CD4-positive, alpha-beta T cell treated with Interferon alpha-2 for 1 hour (primary cell): ENCODE results near the gene TMEM51.

Experiments
- DNase-seq, 2 donors: peaks; one replicate each; pipeline ENCODE4 v3.0.0-alpha.2; 2020 to 2022

TMEM51 gene

GRCh38 chr1:15255582-15256149 lies 102.1 kb downstream of the TMEM51 start:
- no peak for DNase-seq

- DNase-seq, result no peak
These were observed 103.0 kb downstream of the TMEM51 start for GRCh38 chr1:15256584-15256983.

- no peak for DNase-seq
These were observed 103.8 kb downstream of the TMEM51 start for GRCh38 chr1:15257309-15257708.

- DNase-seq, result no peak
These were observed 105.5 kb downstream of the TMEM51 start for GRCh38 chr1:15258833-15259621.

DNA sequence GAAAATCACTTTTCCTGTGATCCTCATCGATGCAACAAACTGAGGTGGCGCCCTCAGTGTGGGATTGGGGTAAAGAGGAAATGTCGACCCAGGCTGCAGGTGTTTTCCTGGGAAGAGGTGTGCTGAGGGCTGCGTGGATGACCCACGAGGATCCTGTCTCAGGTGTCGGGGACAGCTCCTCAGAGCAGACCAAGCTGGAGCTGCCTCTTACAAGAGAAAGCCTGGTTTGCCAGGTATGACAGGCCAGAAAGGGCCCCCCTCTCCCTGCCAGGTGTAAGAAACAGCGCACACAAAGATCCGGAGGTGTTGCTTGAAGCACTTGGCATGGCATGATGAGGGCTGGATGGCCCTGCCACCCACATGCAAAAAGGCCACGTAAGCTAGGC lies 106.1 kb downstream of the TMEM51 start:
- no peak for DNase-seq

GRCh38 chr1:15260418-15261154 lies 107.0 kb downstream of the TMEM51 start:
- no peak for DNase-seq

DNA sequence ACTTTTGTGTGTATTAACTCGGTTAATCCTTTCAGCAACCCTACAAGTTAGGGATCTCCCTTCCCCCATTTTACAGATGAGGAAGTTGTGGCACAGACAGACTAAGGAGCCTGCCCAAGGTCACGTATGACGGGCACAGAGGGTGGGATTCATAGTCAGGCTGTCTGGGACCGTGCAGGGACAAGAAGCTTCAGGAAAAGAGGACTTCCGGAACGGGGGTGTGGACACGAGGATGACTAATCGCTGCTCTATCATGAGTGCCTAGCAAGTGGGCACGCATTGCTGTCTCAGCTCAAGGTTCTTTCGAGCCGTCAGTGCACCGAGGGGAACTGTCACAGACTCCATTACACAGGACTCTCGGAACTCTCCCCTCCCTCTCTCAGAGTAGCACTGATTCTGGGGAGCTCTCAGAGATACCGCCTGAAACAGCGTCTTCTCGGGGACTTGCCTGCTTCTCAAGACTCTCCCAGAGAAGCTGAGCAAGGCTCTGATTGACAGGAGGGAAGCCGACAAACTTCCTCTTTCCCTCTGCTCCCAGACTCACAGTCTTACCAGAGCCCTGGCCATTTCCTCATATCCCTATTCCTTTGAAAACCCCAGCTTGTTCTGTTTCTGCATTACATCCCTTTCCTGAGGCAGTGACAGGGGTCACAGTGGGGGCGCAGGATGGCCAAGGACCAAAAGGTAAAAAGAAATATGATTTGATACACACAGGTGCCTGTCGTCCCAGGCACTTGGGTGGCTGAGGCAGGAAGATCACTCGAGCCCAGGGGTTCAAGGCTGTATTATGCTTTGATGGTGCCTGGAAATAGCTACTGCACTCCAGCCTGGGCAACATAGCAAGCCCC lies 107.8 kb downstream of the TMEM51 start:
- DNase-seq, result peak in 1 of 2 donors; percentile 62

DNA sequence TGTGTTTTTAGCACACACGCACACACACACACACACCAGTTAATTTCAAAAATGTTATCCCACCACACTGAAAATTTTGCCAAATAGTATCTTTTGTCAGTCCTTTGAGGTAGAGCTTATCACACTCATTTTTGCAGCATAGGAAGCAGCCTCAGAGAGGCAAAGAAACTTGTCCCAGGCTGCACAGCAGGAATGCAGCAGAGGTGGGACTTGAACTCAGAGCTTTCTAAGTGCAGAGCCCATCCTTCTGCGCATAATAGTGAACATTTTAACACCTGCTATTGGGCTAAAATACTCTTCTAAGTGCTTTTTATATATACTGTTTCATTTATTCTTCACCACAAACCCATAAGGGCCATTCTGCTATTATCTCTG lies 108.4 kb downstream of the TMEM51 start:
- DNase-seq, result no peak

DNA sequence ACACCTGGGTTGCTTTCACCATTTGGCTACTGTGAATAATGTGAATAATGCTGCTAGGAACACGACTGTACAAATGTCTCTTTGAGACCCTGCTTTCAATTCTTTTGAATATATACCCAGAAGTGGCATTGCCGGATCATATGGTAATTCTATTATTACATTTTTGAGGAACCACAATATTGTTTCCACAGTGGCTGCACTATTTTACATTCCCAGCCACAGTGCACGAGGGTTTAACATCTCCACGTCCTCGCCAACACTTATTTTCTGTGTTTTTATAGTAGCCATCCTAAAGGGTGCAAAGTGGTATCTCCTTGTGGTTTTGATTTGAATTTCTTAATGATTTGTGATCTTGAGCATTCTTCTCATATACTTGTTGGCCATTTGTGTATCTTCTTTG lies 109.2 kb downstream of the TMEM51 start:
- DNase-seq, result no peak

DNA sequence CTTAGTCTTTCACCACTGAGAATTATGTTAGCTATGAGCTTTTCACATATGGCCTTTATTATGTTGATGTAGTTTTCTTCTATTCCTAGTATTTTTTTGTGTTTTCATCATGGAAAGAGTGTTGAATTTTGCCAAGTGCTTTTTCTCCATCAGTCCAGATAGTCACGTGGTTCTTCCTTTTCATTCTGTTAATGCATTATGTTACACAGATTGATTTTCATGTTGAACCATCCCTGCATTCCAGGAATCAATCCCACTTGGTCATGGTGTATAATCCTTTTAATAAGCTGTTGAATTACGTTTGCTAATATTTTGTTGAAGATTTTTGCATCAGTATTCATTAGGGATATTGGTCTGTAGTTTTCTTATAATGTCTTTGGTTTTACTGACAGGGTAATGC lies 111.2 kb downstream of the TMEM51 start:
- no peak for DNase-seq
